ENCODE measurements around the gene OSBP2.

The OSBP2 gene

GRCh38 chr22:30881361-30882183, 186.9 kb downstream of the OSBP2 start:
- no peak for DNase-seq (ENCODE audit: low read depth, low spot score)

- no peak for DNase-seq (ENCODE audit: low read depth, low spot score)
Measured at GRCh38 chr22:30882184-30882717, 187.6 kb downstream of the OSBP2 start.

GRCh38 chr22:30882974-30883533, 188.4 kb downstream of the OSBP2 start:
- DNase-seq (ENCODE audit: low read depth, low spot score): no peak

GRCh38 chr22:30883586-30884145, 189.0 kb downstream of the OSBP2 start:
- DNase-seq (ENCODE audit: low read depth, low spot score): no peak

GRCh38 chr22:30884211-30885000, 189.7 kb downstream of the OSBP2 start:
- DNase-seq (ENCODE audit: low read depth, low spot score): no peak

- DNase-seq (ENCODE audit: low read depth, low spot score): no peak
Measured at GRCh38 chr22:30885001-30885366, 190.3 kb downstream of the OSBP2 start.

GRCh38 chr22:30885591-30885990, 190.9 kb downstream of the OSBP2 start:
- DNase-seq (ENCODE audit: low read depth, low spot score): no peak

- DNase-seq (ENCODE audit: low read depth, low spot score): no peak
Measured at GRCh38 chr22:30887453-30887852, 192.8 kb downstream of the OSBP2 start.

GRCh38 chr22:30887861-30888260, 193.2 kb downstream of the OSBP2 start:
- no peak for DNase-seq (ENCODE audit: low read depth, low spot score)

GRCh38 chr22:30889268-30889995, 194.8 kb downstream of the OSBP2 start:
- no peak for DNase-seq (ENCODE audit: low read depth, low spot score)

- DNase-seq (ENCODE audit: low read depth, low spot score): no peak
Measured at GRCh38 chr22:30889996-30890480, 195.4 kb downstream of the OSBP2 start.

GRCh38 chr22:30890686-30891442, 196.2 kb downstream of the OSBP2 start:
- peak; percentile 15 for DNase-seq (ENCODE audit: low read depth, low spot score)

GRCh38 chr22:30891443-30891755, 196.7 kb downstream of the OSBP2 start:
- DNase-seq (ENCODE audit: low read depth, low spot score): no peak

GRCh38 chr22:30891781-30892180, 197.1 kb downstream of the OSBP2 start:
- no peak for DNase-seq (ENCODE audit: low read depth, low spot score)

- no peak for DNase-seq (ENCODE audit: low read depth, low spot score)
Measured at GRCh38 chr22:30892286-30892685, 197.6 kb downstream of the OSBP2 start.

- no peak for DNase-seq (ENCODE audit: low read depth, low spot score)
Measured at GRCh38 chr22:30892731-30893221, 198.1 kb downstream of the OSBP2 start.

GRCh38 chr22:30893434-30894370, 199.0 kb downstream of the OSBP2 start:
- no peak for DNase-seq (ENCODE audit: low read depth, low spot score)

- no peak for DNase-seq (ENCODE audit: low read depth, low spot score)
Measured at GRCh38 chr22:30894371-30894740, 199.7 kb downstream of the OSBP2 start.

Data from iPS DF 19.7 (cell line).